ENCODE results near the gene ENOX1. TPM values are rescaled to one million over a fixed set of nuclear protein-coding genes. Genes with fewer than 3 reads are reported as not detected.

The ENOX1 gene
- total RNA-seq, 4 donors from 2014 or later = 2.2 to 8.9 (median 6.2) TPM

DNA sequence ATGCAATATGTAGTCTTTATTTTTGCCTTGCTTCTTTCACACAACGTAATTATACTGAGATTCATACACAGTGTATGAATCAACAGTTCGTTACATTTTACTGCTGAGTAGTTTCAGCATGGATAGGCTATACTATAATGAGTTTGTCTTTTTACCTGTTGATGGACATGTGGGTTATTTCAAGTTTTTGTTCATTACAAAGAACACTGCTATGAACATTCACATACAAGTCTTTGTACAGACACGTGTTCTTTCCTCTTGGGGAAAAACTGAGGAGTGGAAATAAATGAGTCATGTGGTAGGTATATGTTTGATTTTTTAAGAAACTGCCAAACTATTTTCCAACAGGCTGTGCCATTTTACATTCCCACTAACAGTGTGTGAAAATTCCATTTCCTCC is 35.1 kb downstream of the ENOX1 start:
- DNase-seq (ENCODE audit: low spot score) = no peak
- no peak for ATAC-seq (ENCODE audit: low FRiP score)
- TF ChIP-seq, protein P1, sequence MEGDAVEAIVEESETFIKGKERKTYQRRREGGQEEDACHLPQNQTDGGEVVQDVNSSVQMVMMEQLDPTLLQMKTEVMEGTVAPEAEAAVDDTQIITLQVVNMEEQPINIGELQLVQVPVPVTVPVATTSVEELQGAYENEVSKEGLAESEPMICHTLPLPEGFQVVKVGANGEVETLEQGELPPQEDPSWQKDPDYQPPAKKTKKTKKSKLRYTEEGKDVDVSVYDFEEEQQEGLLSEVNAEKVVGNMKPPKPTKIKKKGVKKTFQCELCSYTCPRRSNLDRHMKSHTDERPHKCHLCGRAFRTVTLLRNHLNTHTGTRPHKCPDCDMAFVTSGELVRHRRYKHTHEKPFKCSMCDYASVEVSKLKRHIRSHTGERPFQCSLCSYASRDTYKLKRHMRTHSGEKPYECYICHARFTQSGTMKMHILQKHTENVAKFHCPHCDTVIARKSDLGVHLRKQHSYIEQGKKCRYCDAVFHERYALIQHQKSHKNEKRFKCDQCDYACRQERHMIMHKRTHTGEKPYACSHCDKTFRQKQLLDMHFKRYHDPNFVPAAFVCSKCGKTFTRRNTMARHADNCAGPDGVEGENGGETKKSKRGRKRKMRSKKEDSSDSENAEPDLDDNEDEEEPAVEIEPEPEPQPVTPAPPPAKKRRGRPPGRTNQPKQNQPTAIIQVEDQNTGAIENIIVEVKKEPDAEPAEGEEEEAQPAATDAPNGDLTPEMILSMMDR (IDR thresholded peaks at IDR 0.05) = no peak

DNA sequence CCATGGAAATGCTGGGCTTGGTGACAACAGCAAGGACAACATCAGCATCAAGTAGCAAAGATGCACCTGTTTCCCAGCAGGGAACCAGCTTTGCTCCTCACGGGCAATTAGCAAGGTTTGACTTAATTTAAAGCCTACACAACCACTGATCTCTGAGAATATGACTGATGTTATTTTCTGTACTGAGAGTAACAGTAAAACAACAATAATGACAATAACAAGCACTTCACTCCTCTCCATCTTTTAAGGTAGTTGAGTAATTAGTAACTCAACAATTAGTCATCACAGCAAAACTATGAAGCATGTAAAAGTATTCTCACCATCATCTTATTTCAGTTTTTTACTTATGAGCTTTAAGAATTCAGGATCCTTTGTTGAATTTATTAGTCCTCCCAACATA is 37.3 kb downstream of the ENOX1 start:
- no peak for ATAC-seq (ENCODE audit: low FRiP score)
- TF ChIP-seq, protein P1 (IDR thresholded peaks at IDR 0.05) = no peak
- no peak for DNase-seq (ENCODE audit: low spot score)

DNA sequence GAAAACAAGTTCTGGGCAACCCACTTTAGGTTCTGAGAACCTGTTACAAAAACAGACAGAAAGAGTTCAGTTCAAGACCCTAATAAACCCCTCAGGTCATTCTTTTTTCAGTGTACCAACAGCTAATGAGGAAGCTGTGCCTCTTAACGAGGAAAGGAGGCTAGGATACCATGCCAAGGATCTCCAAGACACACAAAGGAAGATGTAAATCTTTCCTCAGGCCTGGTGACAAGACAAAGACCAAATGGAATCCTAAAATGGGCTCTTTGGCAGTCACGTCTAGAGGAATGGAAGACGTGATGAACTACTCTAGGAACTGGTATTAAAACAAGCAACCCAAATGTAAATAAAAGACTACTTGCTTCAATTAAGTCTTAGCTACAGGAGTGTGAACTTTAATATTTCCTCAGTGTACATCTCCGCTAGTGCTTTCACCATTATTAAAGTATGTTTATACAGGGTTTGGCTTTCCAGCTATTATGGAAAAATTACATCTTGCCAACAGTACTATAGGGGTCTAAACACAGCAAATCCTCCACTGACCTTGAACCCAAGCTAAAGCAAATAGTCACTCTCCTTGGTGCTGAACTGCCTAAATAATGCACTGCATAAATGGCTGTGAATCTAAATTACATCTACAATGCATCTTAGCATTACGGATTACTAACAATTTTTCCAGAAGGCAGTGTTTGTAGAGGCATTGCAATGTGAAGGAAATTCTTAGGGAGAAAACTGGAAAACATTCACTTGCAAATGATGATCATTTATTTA is 42.3 kb downstream of the ENOX1 start:
- ATAC-seq (ENCODE audit: low FRiP score) (no peak), DNase-seq (ENCODE audit: low spot score) (no peak)
- TF ChIP-seq, protein P1 (IDR thresholded peaks at IDR 0.05) = no peak

DNA sequence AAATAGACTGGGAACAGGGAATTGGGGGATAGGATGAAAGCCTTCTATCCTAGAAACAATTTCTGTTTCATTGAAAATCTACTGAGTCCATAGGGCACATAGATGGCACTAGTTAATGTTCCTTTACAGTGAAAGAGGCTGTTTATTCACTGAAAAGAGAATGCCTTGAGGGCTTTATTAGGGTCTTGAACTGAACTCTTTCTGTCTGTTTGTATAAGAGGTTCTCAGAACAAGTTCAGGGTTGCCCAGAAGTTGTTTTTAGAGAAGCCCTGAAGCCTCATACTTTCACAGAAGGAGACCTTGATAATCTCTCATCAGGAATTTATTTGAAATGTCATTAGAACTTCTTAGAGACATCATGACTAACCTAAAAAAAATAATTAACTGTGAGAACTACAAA is 43.9 kb downstream of the ENOX1 start:
- TF ChIP-seq, protein P1 (IDR thresholded peaks at IDR 0.05) = no peak
- DNase-seq (ENCODE audit: low spot score) = no peak

DNA sequence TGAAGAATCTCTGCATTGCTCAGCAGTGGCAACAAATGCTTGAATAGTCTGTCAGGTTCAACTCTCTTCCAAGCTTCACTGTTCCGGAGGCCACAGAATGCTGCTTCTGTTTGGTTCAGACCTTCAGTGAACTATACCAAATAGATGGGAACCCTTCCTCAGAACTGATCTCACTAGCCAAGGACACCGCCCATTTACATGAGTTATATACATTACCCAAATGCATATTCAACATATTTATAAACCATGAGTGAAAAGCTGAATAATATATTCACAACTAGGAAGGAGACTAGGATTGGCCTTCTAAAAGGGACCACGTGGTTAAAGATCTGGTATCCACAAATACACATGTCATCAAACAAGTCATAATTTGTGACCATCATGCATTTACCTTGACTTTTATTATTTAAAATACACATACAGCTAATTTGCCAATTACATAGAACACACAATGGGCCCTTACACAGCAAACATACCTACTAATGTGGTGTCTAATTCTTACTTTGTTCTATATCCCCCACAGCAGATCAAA is 49.3 kb downstream of the ENOX1 start:
- TF ChIP-seq, protein P1 (IDR thresholded peaks at IDR 0.05) = no peak
- ATAC-seq (ENCODE audit: low FRiP score) (no peak), DNase-seq (ENCODE audit: low spot score) (no peak)

More for the DNA sequence above, 43.9 kb downstream of the ENOX1 start:
- ATAC-seq (ENCODE audit: low FRiP score) = no peak

DNA sequence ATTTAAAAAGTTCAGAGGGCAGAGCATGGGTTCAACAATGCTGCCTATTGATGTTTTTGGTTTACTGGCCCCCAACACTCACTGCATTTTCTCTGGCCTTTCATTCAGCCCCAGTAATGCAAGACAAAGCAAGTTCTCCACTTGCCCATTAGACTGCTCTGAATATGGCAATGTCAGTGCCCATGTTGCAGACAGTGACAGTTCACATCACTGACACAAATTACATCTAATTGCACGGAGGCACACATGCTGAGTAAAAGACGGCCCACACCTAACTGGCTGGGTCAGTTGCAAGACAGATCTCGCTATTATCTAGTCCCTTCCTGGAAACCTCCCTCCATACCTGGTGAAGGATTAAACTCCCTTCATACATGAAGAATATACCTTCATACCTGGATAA is 54.0 kb downstream of the ENOX1 start:
- TF ChIP-seq, protein P1 (IDR thresholded peaks at IDR 0.05) = no peak
- DNase-seq (ENCODE audit: low spot score) = no peak
- ATAC-seq (ENCODE audit: low FRiP score) = no peak

DNA sequence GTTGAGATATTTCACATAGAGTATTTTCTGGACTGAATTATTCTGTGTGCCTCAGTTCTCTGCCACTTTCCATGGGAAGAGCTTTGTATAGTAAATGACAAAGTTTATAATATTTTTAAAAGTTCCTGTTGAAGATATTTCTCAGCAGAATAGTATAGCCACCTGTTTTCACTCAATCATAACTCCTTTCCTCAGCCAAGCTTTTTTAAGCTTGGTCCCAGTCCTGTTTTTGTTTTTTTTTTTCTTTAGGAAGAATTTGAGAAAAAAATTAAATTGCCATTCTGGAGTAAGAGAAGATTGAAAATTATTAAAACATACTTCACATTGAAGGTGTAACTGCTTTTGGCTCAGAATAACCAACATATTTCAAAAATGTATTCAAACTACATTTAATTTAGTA is 55.5 kb downstream of the ENOX1 start:
- TF ChIP-seq, protein P1 (IDR thresholded peaks at IDR 0.05) = no peak
- ATAC-seq (ENCODE audit: low FRiP score) = no peak

More for the DNA sequence above, 55.5 kb downstream of the ENOX1 start:
- DNase-seq (ENCODE audit: low spot score) = no peak

Data from omental fat pad (tissue), 4 donors.